HG02938 (cell line): ENCODE data around the gene OR4A15.

Experiments
- ATAC-seq: cut with Tn5 transposase; IDR thresholded peaks from one replicate; pipeline ENCODE4 v1.9.1; 2021; ENCODE audit warnings: mild to moderate bottlenecking, moderate library complexity; ENCODE audit not compliant: unreplicated experiment

Gene OR4A15

DNA sequence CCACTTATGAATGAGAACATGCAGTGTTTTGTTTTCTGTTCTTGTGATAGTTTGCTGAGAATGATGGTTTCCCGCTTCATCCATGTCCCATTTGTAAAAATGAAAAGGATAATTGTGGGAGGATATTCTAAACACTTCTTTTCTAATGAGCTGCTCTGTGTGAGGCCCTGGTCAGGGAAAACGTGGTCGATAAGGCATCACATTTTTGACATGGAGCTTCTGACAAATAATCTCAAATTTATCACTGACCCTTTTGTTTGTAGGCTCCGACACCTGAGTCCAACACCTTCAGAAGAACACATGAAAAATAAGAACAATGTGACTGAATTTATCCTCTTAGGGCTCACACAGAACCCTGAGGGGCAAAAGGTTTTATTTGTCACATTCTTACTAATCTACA, at the start of gene OR4A15:
TSS of gene OR4A15 (plus strand) at position 301 of the 400 bp plus-strand sequence. CDS start at position 301, 0 bp downstream.
- ATAC-seq = no peak

DNA sequence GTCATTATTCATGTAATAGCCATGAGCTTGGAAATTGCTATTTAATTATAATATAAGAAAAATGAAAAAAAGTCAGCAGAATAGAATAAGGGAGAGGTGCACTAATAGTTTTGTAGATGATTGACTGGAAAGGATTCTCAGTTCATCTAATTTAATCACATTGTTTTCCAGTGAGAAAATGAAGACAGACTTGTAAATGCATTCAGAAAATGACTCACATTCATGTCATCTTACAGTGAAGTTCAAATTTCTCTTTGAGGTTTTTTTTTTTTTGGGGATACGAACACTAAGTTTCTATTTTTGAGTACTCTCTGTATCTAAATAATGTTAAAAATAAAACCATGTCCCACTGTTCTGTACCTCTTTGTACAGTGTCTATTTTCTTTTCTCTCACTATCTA, 43.3 kb upstream of the OR4A15 start:
- no peak for ATAC-seq

DNA sequence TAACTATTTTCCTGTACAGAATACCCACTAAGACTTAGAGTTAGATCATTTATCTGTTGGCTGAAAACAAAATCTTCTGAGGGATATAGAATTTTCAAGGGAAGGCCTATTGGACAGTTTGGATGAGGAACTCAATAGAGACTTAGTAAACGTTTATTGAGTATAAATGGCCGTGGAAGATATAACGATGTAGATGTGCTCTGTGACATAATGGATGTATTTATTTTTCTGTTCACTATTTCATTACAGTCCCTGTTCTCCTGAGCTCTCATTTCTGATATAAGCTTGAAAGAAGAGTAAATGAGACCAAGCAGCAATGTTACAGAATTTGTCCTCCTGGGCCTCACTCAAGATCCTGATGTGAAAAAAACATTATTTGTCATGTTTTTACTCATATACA, 24.9 kb upstream of the OR4A15 start, which contains the start of gene OR4A16:
TSS of gene OR4A16 (plus strand) at position 301 of the 400 bp plus-strand sequence. CDS start at position 301, 0 bp downstream.
- ATAC-seq = no peak

DNA sequence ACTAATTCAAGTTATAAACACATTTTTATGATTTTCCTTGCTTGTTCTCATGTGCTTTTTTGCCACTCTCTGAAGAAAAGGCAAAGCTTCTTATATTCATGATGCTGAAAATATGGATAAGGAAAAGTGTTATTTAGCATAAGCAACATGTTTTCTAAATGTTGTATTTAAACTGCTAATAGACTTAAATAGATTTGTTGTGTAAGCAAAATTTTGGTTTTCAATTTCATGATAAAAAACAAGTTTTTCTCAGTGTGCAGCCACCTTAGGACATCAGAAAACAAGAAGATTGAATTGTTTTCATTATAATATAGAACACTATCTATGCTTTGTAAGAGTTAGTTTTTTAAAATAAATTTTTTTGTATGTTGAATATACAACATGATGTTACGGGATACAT, 22.5 kb upstream of the OR4A15 start:
- ATAC-seq = no peak

DNA sequence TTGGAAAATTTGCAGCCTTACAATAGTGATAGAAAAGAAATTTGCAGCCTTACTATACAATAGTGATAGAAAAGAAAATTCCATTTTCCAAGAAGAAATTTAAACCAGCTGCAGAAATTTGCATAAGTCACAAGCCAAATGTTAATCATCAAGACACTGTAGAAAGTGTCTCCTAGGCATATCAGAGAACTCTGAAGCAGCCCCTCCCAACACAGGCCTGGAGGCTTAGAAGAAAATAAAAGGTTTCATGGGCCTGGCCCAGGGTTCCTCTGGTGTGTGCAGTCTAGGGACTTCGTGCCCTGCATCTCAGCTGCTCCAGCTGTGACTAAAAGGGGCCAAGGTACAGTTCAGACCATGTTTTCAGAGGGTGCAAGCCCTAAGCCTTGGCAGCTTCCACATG, 18.7 kb upstream of the OR4A15 start:
- no peak for ATAC-seq

DNA sequence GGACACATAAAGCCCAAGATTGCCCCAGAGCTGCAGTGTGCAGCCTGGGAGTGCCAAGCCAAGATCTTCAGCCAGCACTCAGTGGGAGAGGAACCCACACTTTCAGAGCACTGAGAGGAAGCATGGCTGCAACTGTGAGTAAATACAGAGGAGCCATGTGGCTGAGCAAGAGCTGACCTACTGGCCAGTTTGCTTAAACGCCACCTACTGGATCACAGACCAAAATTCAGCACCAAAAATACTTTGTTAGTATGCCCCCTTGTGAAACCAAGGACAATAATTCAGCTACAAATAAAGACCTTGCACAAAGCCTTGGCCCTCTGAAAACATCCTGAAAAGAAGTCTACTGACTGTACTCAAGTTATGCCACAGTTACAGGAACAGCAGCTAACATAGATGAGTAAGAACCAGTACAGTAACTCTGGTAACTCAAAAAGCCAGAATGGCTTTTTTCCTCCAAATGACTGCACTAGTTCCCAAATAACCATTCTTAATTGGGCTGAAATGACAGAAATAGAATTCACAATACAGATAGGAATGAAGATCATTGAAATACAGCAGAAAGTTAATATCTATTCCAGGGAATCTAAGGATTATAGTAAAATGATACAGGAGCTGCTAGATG, 10.1 kb upstream of the OR4A15 start:
- ATAC-seq = no peak

DNA sequence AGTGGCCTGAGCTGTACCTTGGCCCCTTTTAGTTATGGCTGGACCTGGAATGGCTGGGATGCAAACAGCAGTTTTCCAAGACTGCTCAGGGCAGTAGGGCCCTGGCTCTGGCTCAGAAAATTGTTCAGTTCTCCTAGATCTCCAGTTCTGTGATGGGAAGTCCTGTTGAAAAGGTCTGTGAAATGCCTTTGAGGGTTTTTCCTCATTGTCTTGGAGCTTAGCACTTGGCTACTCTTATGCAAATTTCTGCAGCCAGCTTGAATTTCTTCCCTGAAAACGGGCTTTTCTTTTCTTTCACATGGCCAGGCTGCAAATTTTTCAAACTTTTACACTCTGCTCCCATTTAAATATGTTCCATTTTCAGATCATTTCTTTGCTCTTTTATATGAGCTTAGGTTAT, 33.2 kb downstream of the OR4A15 start:
- ATAC-seq = no peak
